ENCODE measurements around the gene PXMP4.

Gene PXMP4

DNA sequence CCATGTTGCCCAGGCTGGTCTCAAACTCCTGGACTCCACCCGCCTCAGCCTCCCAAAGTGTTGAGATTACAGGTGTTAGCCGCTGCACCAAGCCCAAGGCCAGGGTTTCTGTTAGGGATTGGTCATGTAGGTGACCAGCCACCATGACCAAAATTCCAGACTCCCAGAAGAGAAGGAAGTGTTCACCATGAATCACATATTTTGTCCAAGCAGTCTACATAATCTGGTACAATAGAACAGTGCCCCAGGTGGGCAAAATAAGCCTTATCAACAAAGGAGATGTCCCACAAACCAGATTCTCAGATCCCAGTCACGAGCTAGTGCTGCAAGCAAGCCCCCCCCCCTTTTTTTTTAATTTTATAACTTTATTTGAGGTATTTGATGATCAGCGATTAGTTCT, 31.7 kb upstream of the PXMP4 start:
- Histone ChIP-seq H3K4me3 (ENCODE audit: low read depth, low read length) (no peak overlapping the region), H3K36me3 (replicated peaks) (peaks cover 9% of the 10 kb centered on the region), H3K27me3 (replicated peaks) (no peaks in the 10 kb centered on the region), H3K27ac (no peak overlapping the region)
- TF ChIP-seq, protein P1, sequence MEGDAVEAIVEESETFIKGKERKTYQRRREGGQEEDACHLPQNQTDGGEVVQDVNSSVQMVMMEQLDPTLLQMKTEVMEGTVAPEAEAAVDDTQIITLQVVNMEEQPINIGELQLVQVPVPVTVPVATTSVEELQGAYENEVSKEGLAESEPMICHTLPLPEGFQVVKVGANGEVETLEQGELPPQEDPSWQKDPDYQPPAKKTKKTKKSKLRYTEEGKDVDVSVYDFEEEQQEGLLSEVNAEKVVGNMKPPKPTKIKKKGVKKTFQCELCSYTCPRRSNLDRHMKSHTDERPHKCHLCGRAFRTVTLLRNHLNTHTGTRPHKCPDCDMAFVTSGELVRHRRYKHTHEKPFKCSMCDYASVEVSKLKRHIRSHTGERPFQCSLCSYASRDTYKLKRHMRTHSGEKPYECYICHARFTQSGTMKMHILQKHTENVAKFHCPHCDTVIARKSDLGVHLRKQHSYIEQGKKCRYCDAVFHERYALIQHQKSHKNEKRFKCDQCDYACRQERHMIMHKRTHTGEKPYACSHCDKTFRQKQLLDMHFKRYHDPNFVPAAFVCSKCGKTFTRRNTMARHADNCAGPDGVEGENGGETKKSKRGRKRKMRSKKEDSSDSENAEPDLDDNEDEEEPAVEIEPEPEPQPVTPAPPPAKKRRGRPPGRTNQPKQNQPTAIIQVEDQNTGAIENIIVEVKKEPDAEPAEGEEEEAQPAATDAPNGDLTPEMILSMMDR (IDR thresholded peaks at IDR 0.05; ENCODE audit: low read depth, low read length, missing control alignments), result no peak
- no peak for DNase-seq
- in situ Hi-C loops (cut with HindIII; ENCODE audit: low pct_ligation_motif_present, low sequenced_read_pairs), result no loop called here

DNA sequence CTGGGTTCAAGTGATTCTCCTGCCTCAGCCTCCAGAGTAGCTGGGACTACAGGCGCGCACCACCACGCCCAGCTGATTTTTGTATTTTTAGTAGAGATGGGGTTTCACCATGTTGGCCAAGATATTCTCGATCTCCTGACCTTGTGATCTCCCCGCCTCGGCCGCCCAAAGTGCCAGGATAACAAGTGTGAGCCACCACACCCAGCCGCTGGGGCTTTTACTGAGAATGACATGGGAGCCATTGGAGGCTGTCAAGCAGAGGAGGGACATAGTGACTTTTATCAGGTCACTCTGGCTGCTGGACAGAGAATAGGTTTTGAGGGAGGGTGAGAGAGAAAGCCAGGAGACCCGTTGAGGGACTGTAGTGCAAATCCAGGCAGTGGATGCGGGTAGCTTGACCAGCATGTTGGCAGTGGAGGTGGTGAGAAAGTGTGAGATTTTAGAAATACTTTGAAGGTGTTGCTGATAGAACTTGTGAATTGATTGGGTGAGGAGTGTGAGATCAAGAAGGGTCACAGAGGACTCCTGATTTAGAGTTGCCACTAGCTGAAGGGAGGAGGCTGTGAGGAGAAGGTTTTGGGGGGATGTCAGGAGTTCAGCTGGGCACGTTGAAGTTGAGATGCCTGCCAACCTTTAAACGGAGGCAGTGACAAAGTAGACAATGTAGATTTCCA, 26.4 kb upstream of the PXMP4 start:
- Histone ChIP-seq H3K36me3 (replicated peaks) (no peaks in the 10 kb centered on the region), H3K27ac (no peak overlapping the region), H3K27me3 (replicated peaks) (no peaks in the 10 kb centered on the region), H3K4me3 (ENCODE audit: low read depth, low read length) (no peak overlapping the region)
- TF ChIP-seq, protein P1 (IDR thresholded peaks at IDR 0.05; ENCODE audit: low read depth, low read length, missing control alignments), result no peak
- in situ Hi-C loops (cut with HindIII; ENCODE audit: low pct_ligation_motif_present, low sequenced_read_pairs), result no loop called here
- DNase-seq, result no peak

DNA sequence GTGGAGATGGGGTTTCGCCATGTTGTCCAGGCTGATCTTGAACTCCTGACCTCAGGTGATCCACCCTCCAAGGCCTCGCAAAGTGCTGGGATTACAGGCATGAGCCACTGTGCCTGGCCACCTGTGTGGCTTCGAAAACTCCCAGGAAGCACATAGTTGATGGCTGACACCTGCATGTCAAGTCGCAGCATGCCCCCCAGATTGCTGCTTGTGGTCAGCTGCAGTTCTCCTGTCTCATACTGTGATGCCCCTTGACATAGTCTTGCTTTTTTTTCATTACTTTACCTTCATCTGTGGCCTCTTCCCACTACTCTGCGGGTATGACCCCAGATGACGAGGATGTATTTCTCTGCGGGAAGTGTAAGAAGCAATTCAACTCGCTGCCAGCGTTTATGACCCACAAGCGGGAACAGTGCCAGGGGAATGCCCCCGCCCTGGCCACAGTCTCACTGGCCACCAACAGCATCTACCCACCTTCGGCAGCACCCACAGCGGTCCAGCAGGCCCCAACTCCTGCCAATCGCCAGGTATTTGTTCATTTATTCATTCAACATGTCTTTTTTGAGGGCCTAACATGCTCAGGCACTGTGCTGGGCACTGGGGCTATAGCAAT, 24.8 kb upstream of the PXMP4 start:
- in situ Hi-C loops (cut with HindIII; ENCODE audit: low pct_ligation_motif_present, low sequenced_read_pairs), result no loop called here
- TF ChIP-seq, protein P1 (IDR thresholded peaks at IDR 0.05; ENCODE audit: low read depth, low read length, missing control alignments), result no peak

DNA sequence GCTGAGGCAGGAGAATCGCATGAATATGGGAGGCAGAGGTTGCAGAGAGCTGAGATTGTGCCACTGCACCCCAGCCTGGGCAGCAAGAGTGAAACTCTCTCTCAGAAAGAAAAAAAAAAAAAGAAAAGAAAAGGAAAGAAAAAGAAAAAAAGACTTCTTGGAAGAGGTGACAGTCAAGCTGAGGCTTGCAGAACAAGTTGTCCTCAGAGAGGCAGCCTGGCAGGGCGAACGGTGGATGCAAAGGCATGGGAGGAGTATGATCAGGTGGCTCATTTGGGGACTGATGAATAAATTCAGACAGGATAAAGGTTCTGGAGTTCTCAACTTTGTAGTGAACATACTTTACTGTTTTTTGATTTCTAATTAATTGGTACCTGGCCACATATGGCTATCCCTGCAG, 24.1 kb upstream of the PXMP4 start:
- no peak for DNase-seq
- H3K27ac ChIP-seq, result no peak overlapping the region
- no peak overlapping the region for H3K4me3 ChIP-seq (ENCODE audit: low read depth, low read length)
- H3K27me3 ChIP-seq (replicated peaks), result no peaks in the 10 kb centered on the region
- TF ChIP-seq, protein P1 (IDR thresholded peaks at IDR 0.05; ENCODE audit: low read depth, low read length, missing control alignments), result no peak
- H3K36me3 ChIP-seq (replicated peaks), result no peaks in the 10 kb centered on the region
- in situ Hi-C loops (cut with HindIII; ENCODE audit: low pct_ligation_motif_present, low sequenced_read_pairs), result no loop called here

More for the DNA sequence above, 24.8 kb upstream of the PXMP4 start:
- no peaks in the 10 kb centered on the region for H3K36me3 ChIP-seq (replicated peaks)
- no peaks in the 10 kb centered on the region for H3K27me3 ChIP-seq (replicated peaks)
- DNase-seq, result no peak
- H3K27ac ChIP-seq, result no peak overlapping the region
- no peak overlapping the region for H3K4me3 ChIP-seq (ENCODE audit: low read depth, low read length)

DNA sequence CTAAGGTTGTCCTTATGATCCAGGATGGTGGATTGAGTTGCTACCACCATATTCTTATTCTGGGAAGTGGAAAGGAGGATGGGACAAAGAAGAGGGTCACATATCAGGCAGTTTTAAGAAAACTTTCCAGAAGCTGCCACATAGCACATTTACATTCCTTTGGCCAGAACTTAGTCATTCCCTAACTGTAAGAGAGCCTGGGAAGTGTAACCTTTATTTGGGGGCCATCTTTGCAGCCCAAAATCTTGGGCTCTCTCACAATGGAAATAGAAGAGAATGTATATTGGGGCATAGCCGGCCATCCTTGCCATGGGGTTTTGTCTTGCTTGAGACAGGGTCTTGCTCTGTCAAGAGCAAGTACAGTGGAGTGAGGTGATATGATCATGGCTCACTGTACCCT, 20.1 kb upstream of the PXMP4 start:
- no peaks in the 10 kb centered on the region for H3K36me3 ChIP-seq (replicated peaks)
- no peaks in the 10 kb centered on the region for H3K27me3 ChIP-seq (replicated peaks)
- in situ Hi-C loops (cut with HindIII; ENCODE audit: low pct_ligation_motif_present, low sequenced_read_pairs), result no loop called here
- H3K27ac ChIP-seq, result no peak overlapping the region
- DNase-seq, result no peak
- TF ChIP-seq, protein P1 (IDR thresholded peaks at IDR 0.05; ENCODE audit: low read depth, low read length, missing control alignments), result no peak
- H3K4me3 ChIP-seq (ENCODE audit: low read depth, low read length), result no peak overlapping the region
